ENCODE data around the gene KAT2A.

KAT2A gene

DNA sequence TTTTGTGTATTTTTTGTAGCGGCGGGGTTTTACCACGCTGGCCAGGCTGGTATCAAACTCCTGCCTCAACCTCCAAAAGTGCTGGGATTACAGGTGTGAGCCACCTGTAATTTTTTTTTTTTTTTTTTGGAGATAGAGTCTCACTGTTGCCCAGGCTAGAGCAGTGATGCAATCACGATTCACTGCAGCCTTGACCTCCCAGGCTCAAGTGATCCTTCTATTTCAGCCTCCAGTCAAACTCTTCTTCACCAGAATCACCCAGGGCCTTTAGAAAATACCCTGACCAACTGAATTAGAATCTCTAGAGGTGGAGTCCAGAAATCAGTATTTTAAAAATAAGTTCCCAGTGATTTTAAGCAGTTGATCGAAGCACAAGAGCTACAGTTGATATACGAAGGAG is 14.0 kb upstream of the KAT2A start:
- no peak for DNase-seq

DNA sequence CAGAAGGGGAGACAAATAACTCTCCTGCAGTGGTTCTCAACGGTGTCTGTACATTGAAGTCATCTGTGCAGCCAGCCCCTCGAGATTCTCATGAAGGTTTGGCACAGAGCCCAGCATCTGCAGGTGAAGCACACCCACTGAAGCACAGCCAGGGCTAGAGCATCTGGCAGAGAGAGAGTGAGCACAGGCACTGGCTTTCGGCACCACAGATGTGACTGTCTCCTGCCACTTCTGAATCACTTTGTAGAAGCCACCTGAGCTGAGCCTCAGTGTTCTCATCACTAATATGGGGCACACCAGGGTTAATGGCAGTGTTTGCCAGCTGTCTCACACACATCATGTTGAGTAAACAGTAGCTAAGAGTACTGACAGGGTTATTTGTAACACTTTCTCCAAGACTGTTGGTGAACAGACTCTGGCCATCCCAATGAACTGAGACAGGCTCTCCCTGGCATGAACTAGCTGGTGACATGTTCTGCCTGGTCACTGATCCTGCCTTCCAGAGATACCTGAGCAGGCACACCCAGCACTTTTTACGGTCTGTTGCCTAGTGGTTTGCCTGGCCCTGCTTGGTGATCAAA is 12.4 kb upstream of the KAT2A start:
- peak; percentile 25 for DNase-seq

DNA sequence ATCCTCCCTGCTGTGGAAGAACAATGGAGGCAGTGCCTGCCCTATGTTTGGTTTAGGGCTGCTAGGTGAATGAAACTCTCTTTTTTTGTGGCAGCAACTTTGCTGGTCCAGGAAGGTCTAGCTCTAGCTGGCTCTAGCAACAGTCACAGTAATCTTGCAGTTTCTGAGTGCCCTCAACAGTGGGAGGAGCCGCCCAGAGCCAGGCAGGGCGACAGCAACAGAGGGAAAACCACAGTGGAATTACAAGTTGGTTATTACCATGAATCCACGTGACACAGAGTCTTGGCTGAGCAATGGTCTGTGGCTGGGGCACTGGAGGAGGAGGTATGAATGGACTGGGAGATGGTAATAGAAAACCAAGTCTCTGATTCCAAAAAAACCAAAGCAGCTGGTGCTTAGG is 11.8 kb upstream of the KAT2A start:
- DNase-seq = no peak

DNA sequence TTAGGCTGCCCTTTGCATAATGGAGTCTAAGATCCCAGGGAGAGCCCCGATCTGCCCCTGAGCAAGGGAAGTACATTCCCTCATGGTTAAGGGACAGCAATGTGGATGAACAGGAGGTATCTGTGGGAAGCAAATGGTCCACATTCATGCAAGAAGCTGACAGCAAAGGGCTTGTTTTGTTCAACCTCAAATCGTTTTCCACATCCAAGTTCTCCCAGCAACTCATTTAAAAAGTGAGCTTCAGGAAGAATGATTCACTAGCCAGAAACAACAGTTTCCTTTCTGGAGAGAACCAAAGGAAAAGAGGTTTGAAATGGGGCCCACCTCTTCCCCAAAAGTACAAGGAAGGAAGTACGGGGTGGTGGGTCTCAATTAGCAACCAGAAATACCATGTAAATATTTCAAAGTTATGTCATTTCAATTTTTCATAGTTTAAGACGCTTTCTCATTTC is 10.8 kb upstream of the KAT2A start:
- no peak for DNase-seq

DNA sequence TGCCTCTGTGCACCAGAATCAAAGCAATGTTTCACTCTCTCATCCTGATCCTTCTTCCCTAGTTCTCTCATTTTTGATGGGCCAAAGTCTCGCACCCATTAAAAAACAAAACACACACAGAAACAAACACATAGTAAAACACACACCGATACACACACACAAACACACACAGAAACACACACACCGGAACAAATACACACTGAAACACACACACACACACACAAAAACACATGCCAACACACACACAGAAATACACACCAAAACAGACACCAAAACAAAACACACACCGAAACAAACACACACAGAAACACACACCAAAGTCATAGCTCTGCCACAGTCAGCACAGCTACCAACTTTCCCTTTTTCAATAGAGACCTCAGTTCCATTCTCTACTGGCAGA is 10.1 kb upstream of the KAT2A start:
- DNase-seq = no peak

DNA sequence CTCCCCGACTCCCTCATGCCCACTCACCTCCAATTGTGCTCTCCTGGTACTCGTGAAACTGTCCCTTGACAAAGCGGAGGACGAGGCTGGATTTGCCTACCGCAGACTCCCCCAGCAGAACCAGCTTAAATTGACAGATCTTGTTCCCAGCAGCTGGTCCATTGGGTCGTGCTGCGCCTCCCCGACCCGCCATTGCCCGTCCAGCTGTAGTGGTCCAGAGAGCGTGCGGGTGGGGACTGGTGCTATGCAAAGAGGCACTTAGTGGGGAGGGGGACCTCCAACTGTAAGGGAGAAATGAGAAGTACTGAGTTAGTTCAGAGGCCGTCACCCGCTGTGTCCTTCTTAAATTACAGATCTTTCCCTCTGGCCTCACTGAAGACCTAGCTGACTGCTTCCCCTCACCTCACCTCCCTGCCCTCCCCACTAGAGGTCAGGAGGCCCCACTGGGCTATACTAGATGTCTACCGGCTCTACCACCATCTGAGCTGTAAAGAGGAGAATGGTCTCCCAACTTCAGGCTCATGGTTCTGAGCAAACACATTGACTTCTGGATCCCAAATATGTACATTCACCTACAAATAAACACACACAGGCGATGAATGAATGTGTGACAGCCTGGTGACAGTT is 9.3 kb upstream of the KAT2A start:
- DNase-seq = no peak

DNA sequence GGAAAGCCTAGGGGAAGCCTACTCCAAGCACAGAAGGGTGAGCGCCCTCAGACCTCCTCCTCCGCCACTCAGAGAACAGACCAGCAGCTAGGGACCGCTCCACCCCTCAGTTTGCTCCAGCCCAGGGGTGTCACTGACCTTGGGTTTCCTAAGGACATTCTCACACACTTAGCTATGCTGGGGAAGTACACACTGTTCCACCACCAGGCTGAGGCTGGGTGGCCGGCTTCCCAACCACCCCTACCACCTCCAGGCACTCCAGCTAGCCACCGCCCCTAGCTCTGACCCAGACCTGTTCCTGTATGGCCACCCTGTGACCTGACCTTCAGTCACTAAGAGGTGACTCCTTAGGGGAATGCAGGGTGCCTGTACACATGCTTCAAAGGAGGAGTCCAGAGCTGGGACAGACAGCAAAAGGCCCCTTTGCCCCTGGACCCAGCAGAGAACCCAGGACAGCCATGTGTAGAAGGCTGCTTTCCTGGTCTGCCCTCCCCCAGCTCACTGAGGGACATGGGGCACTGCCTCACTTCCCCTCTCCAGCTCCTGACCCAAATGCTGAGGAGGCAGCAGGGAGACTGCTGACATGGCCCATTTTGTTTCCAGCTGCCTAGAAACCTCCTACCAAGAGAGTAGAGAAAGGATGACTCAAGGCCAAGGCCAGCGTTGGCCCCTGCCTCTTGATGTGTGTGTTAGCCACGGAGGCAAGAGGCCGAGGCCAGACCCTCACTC is 8.1 kb upstream of the KAT2A start:
- no peak for DNase-seq

DNA sequence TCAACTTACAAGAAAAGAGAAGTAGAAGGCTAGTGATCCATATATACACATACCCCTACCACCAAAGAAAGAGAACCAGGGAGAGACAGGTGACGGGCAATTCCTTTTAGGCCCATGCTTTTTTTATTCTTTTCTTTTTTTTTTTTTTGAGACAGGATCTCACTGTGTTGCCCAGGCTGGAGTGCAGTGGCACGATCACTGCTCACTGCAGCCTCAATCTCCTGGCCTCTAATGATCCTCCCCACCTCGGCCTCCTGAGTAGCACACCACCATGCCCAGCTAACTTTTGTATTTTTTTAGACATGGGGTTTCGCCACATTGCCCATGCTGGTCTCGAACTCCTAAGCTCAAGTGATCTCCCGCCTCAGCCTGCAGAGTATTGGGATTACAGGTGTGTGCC is 6.2 kb upstream of the KAT2A start:
- no peak for DNase-seq

DNA sequence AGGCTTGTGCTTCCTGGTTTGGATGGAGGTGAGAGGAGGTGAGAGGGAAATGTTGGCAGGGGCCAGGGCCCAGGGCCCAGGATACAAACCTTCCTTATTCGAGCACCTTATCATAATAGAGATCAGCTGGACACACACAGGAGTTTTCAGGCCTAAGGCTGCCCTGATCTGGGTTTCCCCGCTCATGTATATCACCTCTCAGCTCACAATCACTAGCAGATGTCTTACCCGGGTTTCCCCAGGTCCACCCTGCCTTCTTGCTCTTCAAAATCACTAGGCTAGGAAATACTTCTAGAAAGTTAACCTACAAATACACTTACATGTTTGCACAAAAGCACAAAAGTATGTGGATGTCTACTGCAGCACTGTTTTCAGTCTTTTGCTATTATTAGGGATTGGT is 5.7 kb upstream of the KAT2A start:
- no peak for DNase-seq

DNA sequence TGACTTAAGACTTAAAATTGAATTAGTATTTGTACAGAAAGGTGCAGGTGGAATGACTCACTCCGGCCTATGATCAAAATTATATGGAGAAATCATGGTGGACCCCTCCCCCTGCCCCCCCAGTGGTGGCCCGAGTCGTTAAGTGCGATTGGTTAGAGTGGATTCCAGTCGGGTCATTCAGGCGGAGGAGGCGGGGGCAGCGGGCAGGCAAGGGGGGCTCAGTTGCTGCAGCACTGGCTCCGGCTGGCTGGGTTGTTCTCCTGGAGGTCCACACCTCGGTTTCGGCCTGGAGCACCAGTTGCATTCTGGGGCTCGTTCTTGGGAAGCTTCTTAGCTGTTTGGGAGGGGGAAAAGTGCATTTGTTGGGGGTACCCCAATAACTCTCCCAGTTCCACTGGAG is 4.4 kb upstream of the KAT2A start:
- DNase-seq = no peak

DNA sequence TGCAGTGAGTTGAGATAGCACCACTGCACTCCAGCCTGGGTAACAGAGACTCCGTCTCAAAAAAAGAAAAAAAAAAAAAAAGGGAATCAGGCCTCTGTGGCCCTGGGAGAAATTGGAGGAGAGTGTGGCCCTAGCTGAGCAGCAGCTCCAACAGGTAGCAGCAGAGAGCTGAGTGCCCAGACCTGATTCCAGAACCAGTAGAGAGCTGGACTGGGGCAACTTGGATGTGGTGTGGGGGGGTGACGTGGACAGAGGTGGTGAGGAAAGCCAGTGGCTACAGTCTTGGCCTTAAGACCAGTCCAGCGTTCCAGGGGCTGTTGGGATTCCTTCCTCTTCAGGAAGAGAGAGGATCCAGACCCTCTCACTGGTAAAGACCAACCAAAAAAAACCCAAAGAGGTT is 3.1 kb upstream of the KAT2A start:
- no peak for DNase-seq

DNA sequence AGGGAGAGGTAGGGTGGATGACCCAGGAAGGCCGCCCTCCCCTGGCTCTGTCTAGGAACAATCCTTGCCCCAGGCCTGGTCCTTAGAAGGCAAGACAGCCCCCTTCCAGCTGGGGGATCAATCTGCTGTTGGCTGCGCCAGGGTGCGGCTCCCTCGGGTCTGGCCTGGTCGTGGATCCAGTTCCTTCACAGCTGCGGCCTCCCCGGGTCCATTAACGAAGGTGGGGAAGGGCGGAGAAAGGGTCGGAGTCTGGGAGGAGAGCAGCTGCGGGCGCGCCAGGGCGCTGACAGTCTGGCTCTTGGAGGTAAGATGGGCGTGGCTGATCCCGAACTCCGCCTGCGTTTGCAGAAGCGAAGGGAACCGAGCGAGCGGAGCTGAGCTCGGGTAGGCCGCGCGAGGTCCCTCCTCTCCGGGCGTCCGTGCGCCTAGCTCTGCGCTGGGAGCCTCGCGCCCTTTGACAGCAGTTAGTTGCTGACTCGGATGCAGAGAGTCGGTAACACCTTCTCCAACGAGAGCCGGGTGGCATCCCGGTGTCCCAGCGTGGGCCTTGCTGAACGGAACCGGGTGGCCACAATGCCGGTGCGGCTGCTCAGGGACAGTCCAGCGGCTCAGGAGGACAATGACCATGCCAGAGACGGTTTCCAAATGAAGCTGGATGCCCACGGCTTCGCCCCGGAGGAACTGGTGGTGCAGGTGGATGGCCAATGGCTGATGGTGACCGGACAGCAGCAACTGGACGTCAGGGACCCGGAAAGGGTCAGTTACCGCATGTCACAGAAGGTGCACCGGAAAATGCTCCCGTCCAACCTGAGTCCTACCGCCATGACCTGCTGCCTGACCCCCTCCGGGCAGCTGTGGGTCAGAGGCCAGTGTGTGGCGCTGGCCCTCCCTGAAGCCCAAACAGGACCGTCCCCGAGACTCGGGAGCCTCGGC is 1.5 kb upstream of the KAT2A start, which contains the start of gene HSPB9:
Gene HSPB9, plus strand, starts transcription at position 434 of the 933 bp plus-strand sequence. Its CDS starts 47 bp downstream, at position 481.
- DNase-seq = peak; percentile 88

DNA sequence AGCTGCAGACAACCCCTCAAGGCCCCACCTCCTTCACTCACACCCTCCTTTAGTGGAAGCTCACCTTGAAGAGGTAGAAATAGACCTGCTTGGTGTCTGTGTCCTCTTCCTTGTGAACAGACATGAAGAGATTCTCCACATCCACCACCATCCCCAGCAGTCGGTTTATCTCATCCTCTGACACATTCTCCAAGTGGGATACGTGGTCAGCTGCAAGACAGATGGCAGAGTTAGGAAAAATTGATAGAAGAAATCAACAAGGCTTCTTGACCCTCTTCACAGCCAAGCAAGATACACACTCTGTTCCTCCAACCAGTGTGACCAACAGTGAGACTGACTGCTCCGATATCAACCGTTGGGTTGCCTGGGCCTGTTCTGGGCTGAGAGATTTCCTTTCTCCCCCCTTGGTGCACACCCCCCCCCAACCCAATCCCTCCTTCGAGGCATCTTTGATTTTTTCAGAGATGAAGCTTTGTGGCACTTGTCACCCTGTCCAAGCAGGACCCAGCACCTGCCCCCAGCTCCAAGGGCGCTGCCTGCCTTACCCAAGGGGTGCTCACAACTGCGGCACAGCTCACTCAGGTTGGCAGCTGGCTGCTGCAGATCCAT is 902 bp downstream of the KAT2A start:
- no peak for DNase-seq

DNA sequence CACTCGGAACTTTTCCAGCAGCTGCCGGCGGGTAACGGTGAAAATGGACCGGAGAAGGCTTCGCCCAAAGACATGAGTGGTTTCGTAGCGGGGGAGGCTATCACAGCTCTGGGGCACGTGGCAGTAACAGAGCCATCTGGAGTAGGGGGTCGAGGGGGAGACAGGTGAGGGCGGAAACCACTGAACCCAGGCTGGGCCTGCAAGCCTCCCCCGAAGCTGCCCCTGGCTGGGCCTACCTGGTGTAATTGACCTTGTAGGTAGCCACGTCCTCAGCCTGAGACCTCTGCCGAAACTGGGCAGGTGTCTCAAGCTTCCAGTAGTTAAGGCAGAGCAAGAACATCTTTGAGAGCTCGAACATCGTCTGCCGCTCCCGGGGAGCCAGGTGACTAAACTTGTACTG is 1.9 kb downstream of the KAT2A start:
- no peak for DNase-seq

DNA sequence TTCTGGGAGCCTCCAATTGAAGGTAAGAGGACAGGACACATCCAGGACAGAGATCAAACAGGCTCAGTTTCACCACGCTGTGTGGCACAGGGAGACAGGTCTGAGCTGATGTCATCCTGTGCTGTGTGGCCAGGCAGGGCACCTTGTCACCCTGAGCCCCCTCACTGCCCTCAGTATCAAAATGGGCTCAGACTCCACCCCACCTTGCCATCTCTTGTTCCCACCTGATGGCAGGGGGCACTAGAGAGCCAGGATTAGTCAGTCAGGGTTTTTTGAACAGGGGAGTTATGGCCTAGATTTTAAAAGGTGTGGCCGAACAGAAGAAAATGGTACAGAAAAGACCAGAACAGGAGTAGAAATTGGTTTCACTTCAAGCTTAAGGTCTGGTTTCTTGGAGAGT is 2.6 kb downstream of the KAT2A start:
- peak; percentile 19 for DNase-seq

DNA sequence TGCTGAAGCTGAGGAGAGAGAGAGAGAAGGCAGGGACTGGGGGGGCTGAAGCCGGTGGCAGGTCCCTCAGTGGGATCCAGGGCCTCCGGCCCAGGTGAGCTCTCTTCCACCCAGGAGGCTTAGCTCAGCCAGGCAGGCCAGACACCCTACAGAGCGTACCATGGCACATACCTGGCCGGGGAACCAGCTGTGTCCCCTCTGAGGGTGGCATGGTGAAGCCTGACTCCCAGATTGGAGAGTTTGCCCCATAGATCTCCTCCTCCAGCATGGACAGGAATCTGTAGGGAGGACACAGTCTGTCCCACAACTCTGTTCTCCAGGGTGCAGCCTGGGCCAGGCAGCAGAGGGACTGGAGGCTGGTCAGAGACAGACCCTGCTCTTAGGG is 3.0 kb downstream of the KAT2A start:
- no peak for DNase-seq

DNA sequence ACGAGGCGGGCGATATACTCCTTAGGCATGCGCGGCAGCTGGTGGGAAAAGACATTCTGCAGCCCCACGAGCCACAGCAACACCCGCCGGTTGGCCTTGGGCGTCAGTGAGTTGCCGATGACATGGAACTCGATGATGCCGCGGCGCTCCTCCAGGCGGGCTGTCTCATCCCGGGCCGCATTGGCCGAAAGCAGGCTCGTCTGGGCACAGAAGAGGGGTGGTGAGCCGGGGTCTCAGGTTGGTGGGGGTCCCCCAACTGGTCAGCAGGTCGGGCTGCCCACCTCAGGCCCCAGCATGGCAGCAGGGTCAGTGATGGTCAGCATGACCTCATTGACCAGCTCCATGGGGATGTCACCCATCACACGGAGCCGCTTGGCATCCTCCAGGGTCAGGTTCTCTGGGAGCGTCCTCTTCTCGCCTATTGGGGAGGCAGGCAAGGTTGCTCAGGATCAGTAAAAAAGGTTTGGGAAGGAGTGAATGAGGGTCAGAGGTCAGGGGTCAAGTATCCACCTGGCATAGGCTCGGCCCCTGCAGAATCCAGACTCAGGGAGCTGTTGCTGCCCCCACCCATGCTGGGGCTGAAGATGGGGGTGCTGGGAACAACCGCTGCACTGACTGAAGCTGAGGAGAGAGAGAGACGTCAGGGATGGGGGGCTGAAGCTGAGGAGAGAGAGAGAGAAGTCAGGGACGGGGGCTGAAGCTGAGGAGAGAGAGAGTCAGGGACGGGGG is 3.6 kb downstream of the KAT2A start:
- DNase-seq = no peak

DNA sequence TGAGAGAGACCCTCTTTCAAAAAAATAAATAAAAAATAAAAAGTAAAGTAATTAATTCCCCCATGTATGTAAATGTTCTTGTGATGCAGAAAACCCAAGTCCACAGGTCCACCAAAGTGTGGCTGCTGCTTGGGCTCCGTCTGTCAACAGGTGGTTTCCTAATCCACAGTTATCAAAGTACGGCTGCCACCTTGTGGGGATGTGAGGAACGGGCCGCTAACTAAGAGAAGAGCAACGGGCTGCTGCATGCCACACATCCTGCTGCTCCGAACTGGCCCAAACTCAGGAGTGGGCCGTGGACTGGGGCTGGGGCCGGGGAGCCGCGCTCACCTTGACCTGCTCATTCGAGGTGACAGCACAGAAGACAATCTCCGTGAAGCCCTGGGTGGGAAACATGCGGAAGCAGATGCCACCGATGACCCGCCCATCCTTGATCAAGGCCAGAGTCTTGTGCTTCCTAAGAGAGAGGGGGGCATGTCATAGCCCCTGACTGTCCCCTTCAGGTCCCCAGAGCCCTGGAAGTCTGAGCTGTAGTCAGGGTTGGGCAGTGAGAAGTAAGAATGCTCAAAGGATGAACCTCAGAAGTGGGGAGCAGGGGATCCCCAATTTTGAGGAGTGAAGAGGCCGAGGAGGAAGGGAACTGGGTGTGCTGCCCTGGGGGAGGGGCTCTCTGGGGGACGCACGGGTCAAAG is 4.3 kb downstream of the KAT2A start:
- DNase-seq = peak; percentile 75

DNA sequence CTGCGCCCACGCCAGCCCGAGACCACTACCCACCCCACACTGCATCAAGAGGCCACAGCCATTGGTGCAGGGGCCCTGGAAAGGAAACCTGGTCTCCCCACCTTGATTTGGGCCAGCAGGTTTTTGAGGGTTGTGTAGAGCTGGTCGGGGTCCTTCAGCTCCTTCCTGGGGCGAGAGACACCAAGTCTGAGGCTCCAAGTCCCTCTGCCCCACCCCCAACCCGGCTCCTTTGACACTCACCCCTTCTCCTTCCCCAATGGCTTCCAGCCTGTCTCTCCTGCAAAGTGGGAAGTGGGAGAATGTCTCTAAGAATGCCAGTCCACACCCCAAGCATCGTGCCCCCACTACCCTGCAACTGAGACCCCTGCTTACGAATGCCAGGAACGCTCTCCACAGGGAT is 7.0 kb downstream of the KAT2A start:
- no peak for DNase-seq

DNA sequence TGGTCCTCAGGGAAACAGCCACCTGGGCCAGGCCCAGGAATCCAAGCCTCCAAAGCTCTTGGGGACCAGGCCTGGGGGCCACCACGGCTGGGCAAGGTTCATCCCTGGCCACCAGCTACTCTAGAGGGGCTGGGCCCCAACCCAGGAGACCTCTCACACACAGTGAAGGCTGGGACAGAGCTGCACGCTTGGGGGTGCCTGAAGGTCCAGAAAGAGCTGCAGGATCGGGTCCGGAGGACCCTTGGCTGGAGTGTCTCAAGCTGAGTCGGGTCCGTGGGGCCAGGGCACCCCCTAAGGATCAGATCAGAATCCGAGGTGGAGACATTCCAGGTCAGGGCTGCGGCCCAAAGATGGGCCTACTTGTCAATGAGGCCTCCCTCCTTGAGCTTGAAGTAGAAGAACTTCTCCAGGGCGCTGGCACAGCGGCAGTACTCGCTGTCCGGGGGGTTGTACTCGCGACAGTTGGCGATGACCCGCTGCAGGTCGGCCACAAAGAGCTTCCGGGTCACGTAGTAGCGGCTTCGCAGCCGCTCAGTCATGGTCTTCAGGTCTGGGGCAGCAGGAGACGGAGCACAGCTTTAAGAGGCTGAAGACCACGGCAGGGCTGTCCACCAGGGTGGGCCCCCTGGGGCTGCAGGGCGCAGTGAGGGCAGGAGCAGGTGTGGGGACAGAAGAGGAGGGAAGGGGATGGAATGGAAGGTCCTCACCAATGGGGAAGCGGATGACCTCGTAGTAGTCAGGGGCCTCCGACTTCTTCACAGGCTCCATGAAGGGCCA is 7.7 kb downstream of the KAT2A start:
- no peak for DNase-seq
